Stimulated activated CD8-positive, alpha-beta memory T cell treated with anti-CD3 and anti-CD28 coated beads, Interleukin-2, amount 100 ng/mL, for 1 hour (primary cell): Measurements from ENCODE around the gene C3orf70.

Source experiments
- DNase-seq, 2 donors: peaks; one replicate each; pipeline ENCODE4 v3.0.0-alpha.2; 2020; ENCODE audit warnings: low read depth in 2 of 2

C3orf70 gene

DNA sequence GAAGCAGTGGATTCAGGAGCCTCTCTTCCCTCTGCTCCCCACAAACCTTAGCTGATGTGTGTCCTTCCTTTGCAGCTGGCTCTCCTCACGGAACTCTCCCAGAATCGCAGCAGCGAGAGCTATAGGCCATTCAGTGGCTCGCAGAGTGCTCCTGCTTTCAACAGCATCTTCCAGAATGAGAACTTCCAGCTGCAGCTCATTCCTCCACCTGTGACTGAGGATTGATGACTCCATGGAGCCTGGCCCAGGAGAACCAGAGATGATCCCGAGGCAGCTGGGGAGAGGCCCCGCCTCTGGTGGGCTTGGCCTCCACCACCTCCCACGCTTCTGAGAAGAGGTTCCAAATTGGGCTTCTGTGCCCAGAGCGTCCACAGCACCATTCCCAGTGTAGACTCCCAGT, 101.1 kb downstream of the C3orf70 start:
- no peak for DNase-seq

DNA sequence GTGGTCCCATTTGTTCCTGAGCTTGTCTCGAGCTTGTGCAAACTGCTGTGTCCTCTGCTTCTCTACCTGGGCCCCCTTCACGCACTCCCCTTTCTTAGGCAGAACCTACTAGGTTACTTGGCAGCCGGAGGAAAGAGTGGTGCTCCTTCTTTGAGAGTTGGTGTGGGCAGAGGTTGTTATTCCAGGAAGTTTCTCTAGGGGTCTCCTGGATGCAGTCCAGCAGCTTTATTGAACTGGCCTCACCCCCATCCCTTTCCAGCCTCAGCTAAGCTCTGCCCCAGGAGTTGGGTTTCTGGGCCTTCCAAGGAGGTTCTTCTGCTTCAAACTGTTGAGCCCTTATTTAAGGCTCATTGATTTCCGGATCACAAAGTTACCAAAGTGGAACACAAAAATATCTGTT, 103.2 kb downstream of the C3orf70 start:
- no peak for DNase-seq

DNA sequence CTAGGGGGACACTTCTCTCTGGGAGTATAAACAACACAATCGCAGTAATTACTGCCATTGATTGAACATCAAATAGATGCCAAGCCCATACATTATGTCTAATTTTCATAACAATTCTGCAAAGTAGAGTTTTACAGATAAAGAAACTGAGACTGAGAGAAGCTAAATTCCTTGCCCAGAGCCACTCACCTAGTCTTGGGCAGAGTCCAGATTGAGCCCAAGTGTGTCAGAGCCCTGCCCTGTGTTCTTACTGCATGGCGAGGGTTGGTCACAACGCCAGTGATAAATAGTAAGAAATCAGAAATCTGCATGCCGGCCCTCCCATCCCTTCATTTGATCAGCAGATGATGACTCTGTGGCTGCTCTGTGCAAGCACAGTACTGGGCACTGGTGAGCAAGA, 106.3 kb downstream of the C3orf70 start:
- DNase-seq: no peak

DNA sequence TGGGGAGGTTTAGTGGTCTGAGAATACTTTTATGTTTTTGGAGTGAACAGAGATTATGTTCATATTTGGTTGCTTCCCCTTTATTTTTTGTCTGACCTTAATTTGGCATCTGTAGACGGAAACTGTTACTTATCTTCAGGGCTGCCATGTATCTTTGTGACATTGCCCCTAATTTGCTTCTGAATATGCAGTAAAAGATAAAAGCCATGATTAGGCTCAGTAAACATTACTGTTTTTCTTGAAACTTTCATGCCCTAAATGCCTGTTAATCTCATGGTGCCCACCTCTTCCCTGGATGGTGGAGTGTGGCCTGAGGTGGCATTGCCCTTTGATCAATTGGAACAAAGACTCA, 106.7 kb downstream of the C3orf70 start:
- DNase-seq: no peak

DNA sequence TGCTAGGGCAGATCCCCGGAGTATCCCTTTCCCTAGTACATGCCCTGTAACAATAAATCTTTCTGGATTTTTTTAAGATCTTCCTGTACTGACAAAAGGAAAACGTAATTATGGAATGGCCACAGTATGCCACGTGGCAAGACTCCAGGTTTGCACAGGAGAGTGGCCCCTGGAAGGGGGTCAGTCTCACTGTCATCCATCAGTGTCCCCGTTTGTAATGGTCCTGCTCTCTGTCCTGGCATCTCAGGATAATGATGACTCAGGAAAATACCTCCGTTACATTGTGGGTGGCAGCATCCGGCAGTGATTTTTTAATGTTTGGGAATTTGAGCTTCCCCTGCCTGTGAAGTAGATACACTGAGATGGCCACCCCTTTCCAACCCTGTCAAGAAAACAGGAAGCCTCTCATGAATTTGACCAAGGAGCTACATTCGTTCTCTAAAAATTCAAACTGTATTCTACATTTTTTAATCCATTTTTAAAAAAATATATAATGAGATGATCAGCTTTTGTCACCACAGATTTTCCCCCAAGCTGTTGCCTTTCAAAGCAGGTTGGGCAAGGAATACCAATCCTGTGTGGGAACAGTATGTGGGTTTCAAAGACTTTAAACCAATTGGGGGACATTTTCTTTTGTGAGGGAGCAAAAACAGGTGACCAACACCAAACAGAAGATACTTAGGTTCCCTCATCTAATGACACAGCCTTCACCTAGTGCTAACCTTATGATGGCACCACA, 110.4 kb downstream of the C3orf70 start:
- DNase-seq: no peak

DNA sequence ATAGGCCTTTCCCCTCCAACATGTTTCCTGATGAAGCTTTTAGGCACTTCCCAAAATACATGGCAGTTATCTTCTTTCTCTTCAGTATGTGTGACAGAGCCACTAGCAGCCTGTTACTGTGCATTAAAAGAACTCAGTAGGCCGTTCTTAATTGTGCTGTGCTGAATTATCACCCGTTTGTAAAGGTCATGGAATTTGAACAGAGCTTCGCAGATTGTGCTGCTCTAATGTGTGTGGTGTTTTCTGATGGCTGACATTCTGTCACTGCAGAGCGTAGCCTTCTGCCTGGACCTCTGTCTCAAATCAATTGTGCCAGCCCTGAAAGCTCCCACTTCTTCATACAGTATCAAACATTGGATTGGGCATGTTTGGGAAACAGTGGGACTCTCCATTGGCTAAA, 111.3 kb downstream of the C3orf70 start:
- no peak for DNase-seq

DNA sequence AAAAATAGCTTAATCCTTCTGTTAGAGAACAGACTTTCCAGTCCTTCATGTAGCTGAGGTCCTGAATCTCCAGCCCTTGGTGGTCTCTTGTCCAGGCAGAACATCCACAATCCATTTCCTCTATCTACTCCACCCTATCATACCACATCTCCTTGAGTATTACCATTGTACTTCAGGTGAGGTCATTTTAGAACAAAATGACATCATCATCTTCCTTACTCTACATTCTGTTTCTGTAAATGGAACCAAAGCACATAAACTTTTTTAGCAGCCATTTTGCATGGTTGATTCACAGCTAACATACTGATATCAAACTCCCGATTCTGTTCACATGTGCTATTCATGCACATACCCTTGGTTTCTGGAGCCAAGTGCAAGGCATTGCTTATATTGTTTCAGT, 112.4 kb downstream of the C3orf70 start:
- no peak for DNase-seq

DNA sequence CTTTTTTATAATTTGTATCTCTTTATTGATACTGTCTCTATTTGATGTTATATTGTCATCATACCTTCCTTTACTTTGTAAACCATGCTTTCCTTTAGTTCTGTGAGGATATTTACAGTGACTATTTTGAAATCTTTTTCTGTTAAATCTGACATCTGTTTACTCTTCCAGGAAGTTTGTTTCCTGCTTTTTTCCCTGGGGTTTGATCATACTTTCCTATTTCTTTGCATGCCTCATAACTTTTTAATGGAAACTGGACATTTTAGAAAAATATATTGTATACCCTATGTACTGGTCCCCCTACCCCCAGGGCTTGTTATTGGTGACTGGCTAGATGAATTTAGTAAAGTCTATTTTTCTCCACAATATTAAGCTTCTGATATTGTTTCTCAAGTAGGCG, 115.1 kb downstream of the C3orf70 start:
- no peak for DNase-seq

DNA sequence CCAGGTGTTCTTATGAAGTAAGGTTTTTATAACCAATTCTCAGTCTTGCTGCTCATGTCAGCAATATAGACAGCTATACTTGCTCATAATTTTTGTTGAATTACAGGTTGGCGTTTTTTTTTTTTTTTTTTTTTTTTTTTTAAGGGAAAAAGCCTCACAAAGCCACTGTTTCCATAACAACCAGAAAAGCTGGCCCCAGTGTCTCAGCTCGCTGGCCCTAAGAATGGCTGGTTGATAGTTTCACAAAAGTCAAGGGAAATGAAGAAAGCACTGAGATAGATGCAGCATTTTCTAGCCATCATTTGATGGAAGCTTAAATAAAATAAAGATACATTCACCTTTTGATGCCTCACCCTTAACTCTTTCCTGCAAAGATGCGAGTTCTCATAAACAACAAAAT, 121.9 kb downstream of the C3orf70 start:
- DNase-seq: no peak

DNA sequence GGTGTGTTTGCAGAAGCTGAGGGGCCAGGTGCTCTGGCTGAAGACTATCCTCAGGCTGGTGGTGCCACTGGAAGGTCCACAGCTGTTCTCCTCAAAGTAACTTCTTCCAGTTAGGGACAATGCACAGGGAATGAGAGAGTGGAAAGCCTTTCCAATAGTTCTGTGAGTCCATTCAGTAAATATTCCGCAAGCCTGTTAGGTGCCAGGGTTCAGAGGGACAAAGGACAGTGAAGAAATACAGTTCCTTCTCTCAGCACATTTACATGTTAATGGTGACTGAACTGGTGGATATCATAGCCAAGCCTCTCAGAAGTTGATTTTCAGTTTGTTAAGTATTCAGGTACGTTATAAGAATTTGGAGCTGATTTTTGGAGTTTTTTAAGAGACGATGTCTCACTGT, 122.5 kb downstream of the C3orf70 start:
- no peak for DNase-seq

DNA sequence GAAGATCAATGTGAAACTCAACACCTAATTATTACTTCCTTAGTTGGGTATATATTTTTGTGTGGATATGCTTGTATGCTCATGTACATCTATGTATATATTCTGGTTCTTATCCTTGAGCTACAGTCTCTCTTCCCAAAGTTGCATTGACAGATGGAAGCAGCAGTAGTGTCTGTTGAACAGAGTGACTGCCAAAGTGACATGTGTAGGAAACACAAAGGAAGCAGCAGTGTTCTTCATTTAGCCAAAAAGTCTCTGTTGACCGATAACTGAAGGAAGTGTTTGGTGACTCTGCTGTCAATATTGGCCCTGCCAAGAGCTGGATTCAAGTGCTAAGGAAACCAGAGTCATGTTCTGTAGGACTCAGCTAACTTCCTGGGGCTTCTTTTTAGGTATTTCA, 123.8 kb downstream of the C3orf70 start:
- DNase-seq: no peak

DNA sequence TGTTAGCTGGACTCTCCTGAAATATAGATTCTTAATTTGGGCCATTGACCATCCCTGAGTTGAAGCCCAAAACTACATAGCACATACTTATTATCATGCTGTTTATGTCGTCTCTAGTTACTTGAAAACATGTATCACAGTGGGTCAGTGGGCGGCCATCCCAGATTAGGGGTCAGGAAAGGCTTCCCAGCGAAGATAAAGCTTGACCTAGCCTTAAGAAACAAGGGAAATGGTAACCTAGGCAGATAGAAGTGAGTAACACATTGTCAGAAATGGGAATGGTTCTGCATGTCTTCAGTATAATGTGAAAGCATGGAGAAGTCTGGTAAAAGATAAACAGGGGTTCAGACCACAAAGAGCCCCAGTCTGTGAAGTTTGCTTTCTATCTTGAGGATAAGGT, 124.7 kb downstream of the C3orf70 start:
- no peak for DNase-seq
